ENCODE measurements around the gene SLC5A10.
"Not testable (repeated sequence)": the region's sequence is repeated elsewhere in the genome, so short reads cannot be mapped to it uniquely, and the experiment has no call there.

SLC5A10 gene

DNA sequence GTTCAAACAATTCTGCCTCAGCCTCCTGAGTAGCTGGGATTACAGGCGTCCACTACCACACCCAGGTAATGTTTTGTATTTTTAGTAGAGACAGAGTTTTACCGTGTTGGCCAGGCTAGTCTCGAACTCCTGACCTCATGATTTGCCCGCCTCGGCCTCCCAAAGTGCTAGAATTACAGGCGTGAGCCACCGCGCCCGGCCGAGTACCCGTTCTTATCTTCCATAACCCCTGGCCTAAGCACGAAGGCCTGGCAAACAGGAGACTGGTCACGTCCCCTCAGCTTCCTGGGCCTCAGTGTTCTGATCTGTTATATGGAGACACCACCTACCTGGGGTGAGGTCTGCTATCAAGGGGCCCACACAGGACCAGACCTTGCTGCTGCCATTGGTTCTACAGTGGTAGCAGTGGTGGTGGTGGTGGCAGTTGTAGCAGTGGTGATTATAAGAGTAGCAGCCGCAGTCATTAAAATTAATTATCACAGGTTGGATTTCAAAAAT lies 1.3 kb downstream of the SLC5A10 start:
- in situ Hi-C loops (cut with MboI; ENCODE audit: low sequenced_read_pairs, unreplicated experiment), result no loop called here
- DNase-seq (ENCODE audit: low spot score), result no peak
- TF ChIP-seq, protein P1, sequence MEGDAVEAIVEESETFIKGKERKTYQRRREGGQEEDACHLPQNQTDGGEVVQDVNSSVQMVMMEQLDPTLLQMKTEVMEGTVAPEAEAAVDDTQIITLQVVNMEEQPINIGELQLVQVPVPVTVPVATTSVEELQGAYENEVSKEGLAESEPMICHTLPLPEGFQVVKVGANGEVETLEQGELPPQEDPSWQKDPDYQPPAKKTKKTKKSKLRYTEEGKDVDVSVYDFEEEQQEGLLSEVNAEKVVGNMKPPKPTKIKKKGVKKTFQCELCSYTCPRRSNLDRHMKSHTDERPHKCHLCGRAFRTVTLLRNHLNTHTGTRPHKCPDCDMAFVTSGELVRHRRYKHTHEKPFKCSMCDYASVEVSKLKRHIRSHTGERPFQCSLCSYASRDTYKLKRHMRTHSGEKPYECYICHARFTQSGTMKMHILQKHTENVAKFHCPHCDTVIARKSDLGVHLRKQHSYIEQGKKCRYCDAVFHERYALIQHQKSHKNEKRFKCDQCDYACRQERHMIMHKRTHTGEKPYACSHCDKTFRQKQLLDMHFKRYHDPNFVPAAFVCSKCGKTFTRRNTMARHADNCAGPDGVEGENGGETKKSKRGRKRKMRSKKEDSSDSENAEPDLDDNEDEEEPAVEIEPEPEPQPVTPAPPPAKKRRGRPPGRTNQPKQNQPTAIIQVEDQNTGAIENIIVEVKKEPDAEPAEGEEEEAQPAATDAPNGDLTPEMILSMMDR (IDR thresholded peaks at IDR 0.05; ENCODE audit: borderline replicate concordance, control extremely low read depth, extremely low read depth, insufficient read depth, missing control alignments), result no peak

DNA sequence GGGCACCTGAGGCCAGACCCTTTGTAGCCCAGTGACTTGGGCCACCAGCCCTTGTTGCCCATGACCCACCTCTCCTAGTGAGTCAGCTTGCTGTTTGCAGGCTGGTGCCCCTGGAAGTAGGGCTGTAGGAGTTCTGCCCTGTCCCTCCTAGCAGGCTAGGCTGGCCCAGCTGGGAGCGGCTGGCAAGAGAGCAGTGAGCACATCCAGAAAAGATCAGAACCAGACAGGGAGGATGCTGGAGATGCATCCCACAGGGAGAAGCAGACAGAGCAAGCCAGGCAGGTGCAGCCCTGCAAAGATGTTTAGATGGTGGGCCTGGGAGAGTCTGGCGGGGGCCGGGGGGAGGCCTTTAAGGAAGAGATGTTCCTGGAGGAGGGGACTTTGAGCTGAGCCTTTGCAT lies 2.4 kb downstream of the SLC5A10 start:
- no peak for DNase-seq (ENCODE audit: low spot score)
- TF ChIP-seq, protein P1 (IDR thresholded peaks at IDR 0.05; ENCODE audit: borderline replicate concordance, control extremely low read depth, extremely low read depth, insufficient read depth, missing control alignments), result no peak
- in situ Hi-C loops (cut with MboI; ENCODE audit: low sequenced_read_pairs, unreplicated experiment), result no loop called here

DNA sequence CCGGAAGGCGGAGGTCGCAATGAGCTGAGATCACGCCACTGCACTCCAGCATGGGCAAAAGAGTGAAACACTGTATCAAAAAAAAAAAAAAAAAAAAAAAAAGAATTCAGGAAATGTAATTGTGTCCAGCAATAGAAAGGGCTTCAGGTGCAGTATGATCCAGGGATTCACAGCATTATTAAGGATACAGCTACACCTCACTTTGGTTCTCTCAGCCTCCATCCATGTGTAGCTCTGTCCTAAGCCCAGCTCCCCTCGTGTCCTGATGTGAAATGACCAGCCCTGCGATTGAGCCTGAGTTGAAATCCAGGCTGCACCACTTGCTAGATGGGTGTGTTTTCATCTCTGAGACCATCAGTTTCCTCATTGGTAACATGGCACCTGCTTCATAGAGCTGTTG lies 3.0 kb downstream of the SLC5A10 start:
- TF ChIP-seq, protein P1 (IDR thresholded peaks at IDR 0.05; ENCODE audit: borderline replicate concordance, control extremely low read depth, extremely low read depth, insufficient read depth, missing control alignments), result no peak
- in situ Hi-C loops (cut with MboI; ENCODE audit: low sequenced_read_pairs, unreplicated experiment), result no loop called here
- no peak for DNase-seq (ENCODE audit: low spot score)

DNA sequence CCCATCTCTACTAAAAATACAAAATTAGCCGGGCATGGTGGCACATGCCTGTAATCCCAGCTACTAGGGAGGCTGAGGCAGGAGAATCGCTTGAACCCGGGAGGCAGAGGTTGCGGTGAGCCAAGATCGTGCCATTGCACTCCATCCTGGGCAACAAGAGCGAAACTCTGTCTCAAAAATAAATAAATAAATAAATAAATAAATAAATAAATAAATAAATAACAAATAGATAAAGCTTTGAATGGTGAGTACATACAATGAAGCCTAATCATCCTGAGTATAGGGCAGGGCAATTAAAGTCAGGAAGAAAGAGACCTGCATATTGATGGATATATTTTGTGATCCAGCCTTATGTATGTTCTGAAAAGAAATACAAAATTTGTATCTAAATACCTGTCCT lies 4.1 kb downstream of the SLC5A10 start:
- DNase-seq (ENCODE audit: low spot score); in situ Hi-C loops (cut with MboI; ENCODE audit: low sequenced_read_pairs, unreplicated experiment): not testable (repeated sequence)

DNA sequence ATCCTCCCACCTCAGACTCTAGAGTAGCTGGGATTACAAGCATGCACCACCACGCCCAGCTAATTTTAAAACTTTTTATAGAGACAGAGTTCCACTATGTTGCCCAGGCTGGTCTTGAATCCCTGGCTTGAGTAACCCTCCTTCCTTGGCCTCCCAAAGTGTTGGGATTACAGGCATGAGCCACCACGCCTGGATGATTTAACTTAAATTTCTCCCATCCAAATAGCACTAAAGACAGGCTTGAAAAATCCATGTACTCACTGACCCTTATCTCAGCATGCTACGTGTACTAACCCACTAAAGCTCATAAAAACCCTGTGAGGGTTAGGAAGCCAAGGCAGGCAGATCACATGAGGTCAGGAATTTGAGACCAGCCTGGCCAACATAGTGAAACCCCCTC lies 4.6 kb downstream of the SLC5A10 start:
- in situ Hi-C loops (cut with MboI; ENCODE audit: low sequenced_read_pairs, unreplicated experiment), result no loop called here
- no peak for DNase-seq (ENCODE audit: low spot score)
- TF ChIP-seq, protein P1 (IDR thresholded peaks at IDR 0.05; ENCODE audit: borderline replicate concordance, control extremely low read depth, extremely low read depth, insufficient read depth, missing control alignments), result no peak

DNA sequence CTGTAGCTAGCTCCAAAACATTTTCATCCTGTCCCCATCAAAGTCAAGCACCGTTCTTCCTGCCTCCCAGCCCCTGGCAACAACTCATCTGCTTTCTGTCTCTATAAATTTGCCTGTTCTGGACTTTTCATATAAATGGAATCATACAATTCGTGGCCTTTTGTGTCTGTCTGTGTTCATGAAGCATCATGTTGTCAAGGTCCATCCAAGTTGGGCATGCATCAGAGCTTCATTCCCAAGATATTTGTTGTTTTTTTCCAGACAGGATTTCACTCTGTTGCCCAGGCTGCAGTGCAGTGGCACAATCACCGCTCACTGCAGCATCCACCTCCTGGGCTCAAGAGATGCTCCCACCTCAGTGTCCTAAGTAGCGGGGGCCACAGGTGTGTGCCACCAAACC lies 5.9 kb downstream of the SLC5A10 start:
- in situ Hi-C loops (cut with MboI; ENCODE audit: low sequenced_read_pairs, unreplicated experiment), result no loop called here
- TF ChIP-seq, protein P1 (IDR thresholded peaks at IDR 0.05; ENCODE audit: borderline replicate concordance, control extremely low read depth, extremely low read depth, insufficient read depth, missing control alignments), result no peak
- DNase-seq (ENCODE audit: low spot score), result no peak

DNA sequence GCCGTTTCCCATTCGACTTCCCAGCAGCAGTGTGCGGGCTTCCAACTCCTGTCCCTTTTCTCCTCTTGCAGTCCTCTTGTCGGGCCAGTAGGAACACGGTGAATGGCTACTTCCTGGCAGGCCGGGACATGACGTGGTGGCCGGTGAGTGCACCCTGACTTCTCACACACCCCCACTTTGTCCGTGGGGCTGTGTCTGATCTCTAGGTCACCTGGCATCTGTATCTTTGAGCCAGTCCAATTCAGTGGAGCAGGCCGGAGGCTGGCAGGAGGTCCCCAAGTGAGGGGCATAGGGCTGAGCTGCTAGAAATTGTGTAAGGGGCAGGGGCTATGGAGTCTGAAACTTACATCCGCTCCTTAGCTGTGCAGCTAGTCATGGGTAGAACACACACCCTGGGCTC lies 6.6 kb downstream of the SLC5A10 start:
- in situ Hi-C loops (cut with MboI; ENCODE audit: low sequenced_read_pairs, unreplicated experiment), result no loop called here
- TF ChIP-seq, protein P1 (IDR thresholded peaks at IDR 0.05; ENCODE audit: borderline replicate concordance, control extremely low read depth, extremely low read depth, insufficient read depth, missing control alignments), result no peak
- DNase-seq (ENCODE audit: low spot score), result no peak

All from GM13976 (cell line).